Loucy (cell line): ENCODE results near the gene MST1.

Source experiments
- H2AFZ ChIP-seq: fragments of 200-600 bp; sonication (generic); 2 replicates; pipeline ENCODE4 v1.6.0; 2016; ENCODE audit warnings: antibody characterized with exemption, mild to moderate bottlenecking, low read length, moderate library complexity
- H3F3A ChIP-seq: fragments of 200-600 bp; 2 replicates; pipeline ENCODE4 v1.6.0; 2016; ENCODE audit warnings: antibody characterized with exemption, low read depth, mild to moderate bottlenecking
- H3K27me3 ChIP-seq: fragments of 200-600 bp; sonication (generic); 2 replicates; pipeline ENCODE4 v1.6.1; 2014; ENCODE audit warnings: low read length, mild to moderate bottlenecking; ENCODE audit not compliant: insufficient read depth, poor library complexity, severe bottlenecking
- H3K36me3 ChIP-seq: fragments of 200-600 bp; sonication (generic); 2 replicates; pipeline ENCODE4 v1.6.1; 2016; ENCODE audit warnings: low read length; ENCODE audit not compliant: insufficient read depth
- H3K4me1 ChIP-seq: fragments of 200-600 bp; sonication (generic); 2 replicates; pipeline ENCODE4 v1.5.1; 2014; ENCODE audit warnings: low read length, mild to moderate bottlenecking; ENCODE audit not compliant: insufficient read depth, poor library complexity, severe bottlenecking
- H3K4me2 ChIP-seq: fragments of 200-600 bp; sonication (generic); 2 replicates; pipeline ENCODE4 v1.6.0; 2014; ENCODE audit warnings: antibody characterized with exemption, low read length, low read depth, mild to moderate bottlenecking; ENCODE audit not compliant: poor library complexity, severe bottlenecking
- H3K4me3 ChIP-seq: fragments of 200-600 bp; sonication (generic); 2 replicates; pipeline ENCODE4 v1.5.1; 2014; ENCODE audit warnings: low read length, mild to moderate bottlenecking, mixed read lengths; ENCODE audit not compliant: poor library complexity, severe bottlenecking
- H3K79me2 ChIP-seq: fragments of 200-600 bp; sonication (generic); 2 replicates; pipeline ENCODE4 v1.6.1; 2014; ENCODE audit warnings: low read length; ENCODE audit not compliant: insufficient read depth
- H3K9ac ChIP-seq: fragments of 200-600 bp; sonication (generic); 2 replicates; pipeline ENCODE4 v1.6.0; 2014; ENCODE audit warnings: mild to moderate bottlenecking, low read depth, low read length, moderate library complexity; ENCODE audit not compliant: poor library complexity, severe bottlenecking
- H3K9me2 ChIP-seq: fragments of 200-600 bp; sonication (generic); replicated peaks from 2 replicates; pipeline ENCODE4 v1.6.1; 2016; ENCODE audit warnings: low read depth, low read length, mixed read lengths
- H3K9me3 ChIP-seq: fragments of 200-600 bp; sonication (generic); 2 replicates; pipeline ENCODE4 v1.6.1; 2014; ENCODE audit warnings: mild to moderate bottlenecking, antibody characterized with exemption, low read length, low read depth; ENCODE audit not compliant: insufficient read depth
- H4K20me1 ChIP-seq: fragments of 200-600 bp; sonication (generic); 2 replicates; pipeline ENCODE4 v1.6.0; 2014; ENCODE audit warnings: antibody characterized with exemption, low read length, mild to moderate bottlenecking; ENCODE audit not compliant: insufficient read depth, poor library complexity, severe bottlenecking
- EZH2phosphoT487 ChIP-seq: fragments of 200-600 bp; IDR thresholded peaks from 2 replicates; pipeline ENCODE4 v1.6.1; 2018; ENCODE audit warnings: antibody characterized with exemption, mild to moderate bottlenecking, moderate library complexity, borderline replicate concordance
- TF ChIP-seq, protein P1 (sequence below): fragments of 200-600 bp; sonication (generic); conservative IDR thresholded peaks from 2 replicates; pipeline ENCODE4 v1.5.1; 2014; ENCODE audit warnings: mild to moderate bottlenecking, antibody characterized with exemption, low read length

The MST1 gene

DNA sequence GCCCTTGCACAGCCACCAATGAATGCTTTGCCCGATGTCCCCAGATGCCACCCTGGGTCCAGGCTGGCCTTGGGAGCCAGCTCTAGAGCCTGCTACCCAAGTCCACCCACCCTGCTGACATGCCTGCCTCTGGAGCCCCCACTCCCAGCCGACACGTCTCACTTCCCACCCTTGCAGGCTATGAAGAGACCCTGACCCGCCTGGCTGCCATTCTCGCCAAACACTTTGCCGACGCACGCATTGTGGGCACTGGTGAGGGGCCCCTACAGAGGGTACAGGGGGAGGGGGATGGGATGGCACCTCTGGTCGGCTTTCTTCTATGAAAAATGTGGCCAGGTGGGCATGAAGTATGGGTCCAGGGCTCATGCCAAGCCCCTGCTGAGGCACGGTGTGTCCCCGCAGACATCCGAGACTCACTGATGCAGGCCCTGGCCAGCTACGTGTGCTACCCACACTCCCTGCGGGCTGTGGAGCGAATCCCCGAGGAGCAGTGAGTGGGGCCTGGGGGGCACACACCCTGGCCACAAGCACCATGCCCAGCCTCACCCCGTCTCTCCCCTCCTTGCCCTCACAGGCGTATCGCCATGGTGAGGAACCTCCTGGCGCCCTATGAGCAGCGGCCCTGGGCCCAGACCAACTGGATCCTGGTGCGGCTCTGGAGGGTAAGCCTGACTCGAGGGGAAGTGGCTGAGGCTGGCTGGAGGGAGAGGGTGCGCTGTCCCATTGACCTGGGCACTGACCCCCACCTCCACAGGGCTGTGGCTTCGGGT, 24.2 kb upstream of the MST1 start:
- no peaks in the 10 kb centered on the region for H3K9me2 ChIP-seq
- no peaks in the 10 kb centered on the region for H4K20me1 ChIP-seq
- peaks cover 41% of the 10 kb centered on the region for H3K4me1 ChIP-seq
- H3K9me3 ChIP-seq = no peaks in the 10 kb centered on the region
- no peaks in the 10 kb centered on the region; the same call in 1 of the 2 replicates for H3K36me3 ChIP-seq
- no peak overlapping the region for H2AFZ ChIP-seq
- H3K9ac ChIP-seq = peak overlapping the region; percentile 76
- no peaks in the 10 kb centered on the region for H3K27me3 ChIP-seq
- H3F3A ChIP-seq = peaks cover 24% of the 10 kb centered on the region
- H3K4me3 ChIP-seq = peak overlapping the region; percentile 72
- peaks cover 6% of the 10 kb centered on the region; the same call in 1 of the 2 replicates for H3K79me2 ChIP-seq
- TF ChIP-seq, protein P1, sequence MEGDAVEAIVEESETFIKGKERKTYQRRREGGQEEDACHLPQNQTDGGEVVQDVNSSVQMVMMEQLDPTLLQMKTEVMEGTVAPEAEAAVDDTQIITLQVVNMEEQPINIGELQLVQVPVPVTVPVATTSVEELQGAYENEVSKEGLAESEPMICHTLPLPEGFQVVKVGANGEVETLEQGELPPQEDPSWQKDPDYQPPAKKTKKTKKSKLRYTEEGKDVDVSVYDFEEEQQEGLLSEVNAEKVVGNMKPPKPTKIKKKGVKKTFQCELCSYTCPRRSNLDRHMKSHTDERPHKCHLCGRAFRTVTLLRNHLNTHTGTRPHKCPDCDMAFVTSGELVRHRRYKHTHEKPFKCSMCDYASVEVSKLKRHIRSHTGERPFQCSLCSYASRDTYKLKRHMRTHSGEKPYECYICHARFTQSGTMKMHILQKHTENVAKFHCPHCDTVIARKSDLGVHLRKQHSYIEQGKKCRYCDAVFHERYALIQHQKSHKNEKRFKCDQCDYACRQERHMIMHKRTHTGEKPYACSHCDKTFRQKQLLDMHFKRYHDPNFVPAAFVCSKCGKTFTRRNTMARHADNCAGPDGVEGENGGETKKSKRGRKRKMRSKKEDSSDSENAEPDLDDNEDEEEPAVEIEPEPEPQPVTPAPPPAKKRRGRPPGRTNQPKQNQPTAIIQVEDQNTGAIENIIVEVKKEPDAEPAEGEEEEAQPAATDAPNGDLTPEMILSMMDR = no peak
- TF ChIP-seq EZH2phosphoT487 = no peak
- peak overlapping the region; percentile 94 for H3K4me2 ChIP-seq

- peaks cover 45% of the 10 kb centered on the region for H3K4me1 ChIP-seq
- peak overlapping the region; percentile 76 for H3K9ac ChIP-seq
- no peaks in the 10 kb centered on the region for H3K9me2 ChIP-seq
- H3K36me3 ChIP-seq = no peaks in the 10 kb centered on the region; the same call in 1 of the 2 replicates
- peak overlapping the region; percentile 94 for H3K4me2 ChIP-seq
- peaks cover 6% of the 10 kb centered on the region; the same call in 1 of the 2 replicates for H3K79me2 ChIP-seq
- TF ChIP-seq, protein P1 = peak; percentile 38; the same call in 1 of the 2 replicates
- no peak for TF ChIP-seq EZH2phosphoT487
- no peaks in the 10 kb centered on the region for H3K9me3 ChIP-seq
- H2AFZ ChIP-seq = no peak overlapping the region
- peaks cover 24% of the 10 kb centered on the region for H3F3A ChIP-seq
- H4K20me1 ChIP-seq = no peaks in the 10 kb centered on the region
- peak overlapping the region; percentile 72 for H3K4me3 ChIP-seq
- no peaks in the 10 kb centered on the region for H3K27me3 ChIP-seq
Measured at GRCh38 chr3:49712631-49713317, 23.5 kb upstream of the MST1 start.

DNA sequence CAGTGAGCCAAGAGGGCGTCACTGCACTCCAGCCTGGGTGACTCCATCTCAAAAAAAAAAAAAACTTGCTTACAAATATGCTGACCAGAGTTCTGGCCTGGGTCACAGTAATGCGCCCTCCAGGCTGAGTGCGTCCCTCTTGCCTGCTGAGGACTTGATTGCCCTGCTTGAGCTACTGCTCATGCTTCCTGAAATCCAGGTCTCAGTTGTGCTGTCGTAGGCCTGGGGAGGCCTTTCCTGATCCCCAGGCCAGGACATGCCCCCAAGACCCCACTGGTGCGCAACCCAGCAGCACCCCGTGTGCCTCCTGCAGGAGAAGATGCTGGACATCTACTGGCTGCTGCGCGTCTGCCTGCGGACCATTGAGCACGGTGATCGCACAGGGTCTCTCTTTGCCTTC, 22.9 kb upstream of the MST1 start:
- Histone ChIP-seq H3K27me3 (no peaks in the 10 kb centered on the region), H3K9me3 (no peaks in the 10 kb centered on the region), H4K20me1 (no peaks in the 10 kb centered on the region), H3K9me2 (no peaks in the 10 kb centered on the region), H3K4me2 (peak overlapping the region; percentile 94), H3K9ac (peak overlapping the region; percentile 76), H3F3A (peaks cover 24% of the 10 kb centered on the region), H3K36me3 (no peaks in the 10 kb centered on the region), H3K4me3 (peak overlapping the region; percentile 72), H3K79me2 (peaks cover 6% of the 10 kb centered on the region; the same call in 1 of the 2 replicates), H2AFZ (no peak overlapping the region), H3K4me1 (peaks cover 49% of the 10 kb centered on the region)
- no peak for TF ChIP-seq EZH2phosphoT487
- TF ChIP-seq, protein P1 = no peak
